IMR-90 (cell line): ENCODE measurements around the gene SLC30A7. TPM values are rescaled to one million over a fixed set of nuclear protein-coding genes. Genes with fewer than 3 reads are reported as not detected.

Experiments used
- ATAC-seq: fragments of 200-7000 bp; cut with Tn5 transposase; 2 replicates; pipeline ENCODE4 v1.9.1; 2020; ENCODE audit warnings: low read depth, mild to moderate bottlenecking, moderate library complexity
- BruUV-seq: library from RNA; stranded (reverse); fragments of 400-500 nt; replicated peaks from 2 replicates; lab custom pipeline; 2021; lab: Mats Ljungman, UMichigan
- CTCF ChIA-PET: fragments of 300-600 bp; formaldehyde crosslinking; extraction: SDS; loops from one replicate; lab custom pipeline; 2021; ENCODE audit warnings: antibody characterized with exemption; lab: Yijun Ruan, JAX
- POLR2A ChIA-PET: fragments of 300-600 bp; sonication (Branson Sonifier 250); formaldehyde crosslinking; loops from one replicate; lab custom pipeline; 2022; ENCODE audit warnings: antibody characterized with exemption; ENCODE audit not compliant: unreplicated experiment; lab: Charles Lee
- DNase-seq: peaks from one replicate; pipeline ENCODE4 v3.0.0; 2013
- H2AFZ ChIP-seq: replicated peaks from 2 replicates; pipeline ENCODE3; 2013; ENCODE audit warnings: low read length, mild to moderate bottlenecking; ENCODE audit not compliant: poor library complexity
- H2AK5ac ChIP-seq: 2 replicates; pipeline ENCODE4 v1.6.1; 2013; ENCODE audit warnings: low read depth, low read length, inconsistent platforms
- H2AK9ac ChIP-seq: replicated peaks from 2 replicates; pipeline ENCODE3; 2013; ENCODE audit warnings: mild to moderate bottlenecking, low read depth, low read length, moderate library complexity; ENCODE audit not compliant: poor library complexity
- H2BK120ac ChIP-seq: 2 replicates; pipeline ENCODE4 v1.6.1; 2013; ENCODE audit warnings: low read depth, low read length, inconsistent platforms
- H2BK15ac ChIP-seq: 3 replicates; pipeline ENCODE4 v1.6.1; 2013; ENCODE audit warnings: low read depth, low read length, inconsistent platforms
- H2BK20ac ChIP-seq: 2 replicates; pipeline ENCODE4 v1.6.1; 2013; ENCODE audit warnings: low read depth, mild to moderate bottlenecking, inconsistent platforms, low read length, moderate library complexity
- H2BK5ac ChIP-seq: 2 replicates; pipeline ENCODE4 v1.6.1; 2013; ENCODE audit warnings: mild to moderate bottlenecking, low read depth, low read length, inconsistent platforms; ENCODE audit not compliant: poor library complexity, severe bottlenecking
- H3K14ac ChIP-seq: replicated peaks from 2 replicates; pipeline ENCODE4 v1.6.1; 2013; ENCODE audit warnings: low read depth, low read length, inconsistent platforms
- H3K18ac ChIP-seq: 2 replicates; pipeline ENCODE4 v1.6.1; 2013; ENCODE audit warnings: low read depth, low read length, control low read depth
- H3K23ac ChIP-seq: 2 replicates; pipeline ENCODE4 v1.6.1; 2013; ENCODE audit warnings: low read depth, low read length, inconsistent platforms
- H3K27ac ChIP-seq: 2 replicates; pipeline ENCODE4 v1.5.1; 2013; ENCODE audit warnings: mild to moderate bottlenecking, control low read depth, low read length; ENCODE audit not compliant: insufficient read depth
- H3K27me3 ChIP-seq: 2 replicates; pipeline ENCODE4 v1.6.1; 2013; ENCODE audit warnings: low read length; ENCODE audit not compliant: control insufficient read depth, insufficient read depth
- H3K36me3 ChIP-seq: 2 replicates; pipeline ENCODE4 v1.6.1; 2013; ENCODE audit warnings: low read length, mixed read lengths; ENCODE audit not compliant: control insufficient read depth, insufficient read depth
- H3K4ac ChIP-seq: 2 replicates; pipeline ENCODE4 v1.6.1; 2013; ENCODE audit warnings: low read depth, low read length, inconsistent platforms
- H3K4me1 ChIP-seq: 2 replicates; pipeline ENCODE4 v1.6.1; 2013; ENCODE audit warnings: low read length, mixed read lengths; ENCODE audit not compliant: control insufficient read depth, insufficient read depth
- H3K4me2 ChIP-seq: 2 replicates; pipeline ENCODE4 v1.6.1; 2013; ENCODE audit warnings: low read depth, mild to moderate bottlenecking, control low read depth, low read length, moderate library complexity
- H3K4me3 ChIP-seq: 2 replicates; pipeline ENCODE4 v1.5.1; 2013; ENCODE audit warnings: low read depth, mild to moderate bottlenecking, control low read depth, low read length, moderate library complexity; ENCODE audit not compliant: insufficient read depth
- H3K56ac ChIP-seq: 2 replicates; pipeline ENCODE4 v1.6.1; 2013; ENCODE audit warnings: low read length, inconsistent platforms; ENCODE audit not compliant: insufficient read depth; ENCODE audit errors: extremely low read depth
- H3K79me1 ChIP-seq, 2 experiments: 2 replicates each; pipeline ENCODE4 v1.6.1; 2013; ENCODE audit warnings: low read length in 2 of 2, inconsistent platforms in 1 of 2, low read depth in 1 of 2
- H3K9ac ChIP-seq: 2 replicates; pipeline ENCODE4 v1.6.1; 2013; ENCODE audit warnings: low read depth, low read length, control low read depth
- H3K9me1 ChIP-seq: 2 replicates; pipeline ENCODE4 v1.6.1; 2013; ENCODE audit warnings: low read length, inconsistent platforms; ENCODE audit not compliant: insufficient read depth
- H3K9me3 ChIP-seq: 2 replicates; pipeline ENCODE4 v1.6.1; 2013; ENCODE audit warnings: low read length; ENCODE audit not compliant: control insufficient read depth, insufficient read depth
- H4K20me1 ChIP-seq: 2 replicates; pipeline ENCODE4 v1.6.1; 2013; ENCODE audit warnings: low read length, inconsistent platforms; ENCODE audit not compliant: insufficient read depth
- H4K5ac ChIP-seq: 2 replicates; pipeline ENCODE4 v1.6.1; 2013; ENCODE audit warnings: mild to moderate bottlenecking, low read depth, low read length, control low read depth
- H4K8ac ChIP-seq, 2 experiments: 2 replicates each; pipeline ENCODE4 v1.6.1; 2013; ENCODE audit warnings: low read depth in 2 of 2, low read length in 2 of 2, control low read depth in 1 of 2, inconsistent platforms in 1 of 2
- H4K91ac ChIP-seq: 2 replicates; pipeline ENCODE4 v1.6.1; 2013; ENCODE audit warnings: low read depth, low read length, inconsistent platforms; ENCODE audit not compliant: insufficient read depth
- BHLHE40 ChIP-seq: fragments of 150-350 bp; IDR thresholded peaks from 2 replicates; pipeline ENCODE4 v1.6.1; 2016; ENCODE audit warnings: mild to moderate bottlenecking, low read depth, low read length
- CHD1 ChIP-seq: IDR thresholded peaks from 2 replicates; pipeline ENCODE4 v1.6.1; 2012; ENCODE audit warnings: low read depth, low read length, improper control_type of control experiment
- MAFK ChIP-seq: IDR thresholded peaks from 2 replicates; pipeline ENCODE4 v1.6.1; 2012; ENCODE audit warnings: low read depth, low read length, improper control_type of control experiment
- MAZ ChIP-seq: IDR thresholded peaks from 2 replicates; pipeline ENCODE4 v1.6.1; 2012; ENCODE audit warnings: low read depth, mild to moderate bottlenecking, low read length, improper control_type of control experiment, moderate library complexity, borderline replicate concordance
- MXI1 ChIP-seq: IDR thresholded peaks from 2 replicates; pipeline ENCODE4 v1.6.1; 2012; ENCODE audit warnings: low read depth, mild to moderate bottlenecking, low read length, moderate library complexity, borderline replicate concordance
- NFE2L2 ChIP-seq: fragments of 150-350 bp; IDR thresholded peaks from 2 replicates; pipeline ENCODE4 v1.6.1; 2016; ENCODE audit warnings: low read depth, mild to moderate bottlenecking, low read length
- POLR2A ChIP-seq: IDR thresholded peaks from 2 replicates; pipeline ENCODE4 v1.6.1; 2012; ENCODE audit warnings: mild to moderate bottlenecking, low read depth, low read length
- RAD21 ChIP-seq: IDR thresholded peaks from 2 replicates; pipeline ENCODE4 v1.6.1; 2012; ENCODE audit warnings: low read length, improper control_type of control experiment
- RCOR1 ChIP-seq: IDR thresholded peaks from 2 replicates; pipeline ENCODE4 v1.6.1; 2012; ENCODE audit warnings: mild to moderate bottlenecking, low read length, improper control_type of control experiment; ENCODE audit not compliant: insufficient replicate concordance
- WGBS, 2 experiments: methylation state at CpG; one replicate each; pipeline versions ENCODE4 v1.1.5 to v1.1.7; 2013; ENCODE audit warnings: missing lambda C conversion rate in 2 of 2; ENCODE audit not compliant: insufficient read length in 1 of 2; ENCODE audit errors: extremely low coverage in 2 of 2; 5-methylcytosine and 5-hydroxymethylcytosine counted together
- dilution Hi-C: fragments of 300-500 bp; cut with HindIII; formaldehyde crosslinking; loops from one replicate; pipeline ENCODE4 v1.14.3; 2018; ENCODE audit warnings: low sequenced_read_pairs; ENCODE audit not compliant: unreplicated experiment
- in situ Hi-C: fragments of 300-500 bp; cut with MboI; formaldehyde crosslinking; loops from 3 replicates; pipeline ENCODE4 v1.14.3; 2019; ENCODE audit warnings: low sequenced_read_pairs, inconsistent platforms, mixed read lengths
- intact Hi-C: fragments of 100-400 bp; cut with micrococcal nuclease; formaldehyde crosslinking; loops from 2 replicates; pipeline ENCODE4 v1.10.0; 2022
- polyA plus RNA-seq, 3 experiments: library from polyadenylated mRNA; depleted of rRNA; stranded (reverse); fragments of >200 nt; gene quantifications; 2 replicates each; pipeline ENCODE4 v1.2.3, GENCODE V29; 2012; ENCODE audit warnings: low replicate concordance in 1 of 3
- total RNA-seq: library from RNA; depleted of rRNA; stranded (reverse); fragments of >200 nt; gene quantifications from 2 replicates; pipeline ENCODE4 v1.2.3, GENCODE V29; 2012
- TF ChIP-seq, protein P1 (sequence below): conservative IDR thresholded peaks from 2 replicates; pipeline ENCODE4 v1.5.1; 2012; ENCODE audit warnings: mild to moderate bottlenecking, low read depth, low read length, improper control_type of control experiment

SLC30A7 gene
- total and polyA plus RNA-seq, 2 of the 4 experiments (the other 2 are of a cell fraction), result 8.4 to 60.2 TPM

DNA sequence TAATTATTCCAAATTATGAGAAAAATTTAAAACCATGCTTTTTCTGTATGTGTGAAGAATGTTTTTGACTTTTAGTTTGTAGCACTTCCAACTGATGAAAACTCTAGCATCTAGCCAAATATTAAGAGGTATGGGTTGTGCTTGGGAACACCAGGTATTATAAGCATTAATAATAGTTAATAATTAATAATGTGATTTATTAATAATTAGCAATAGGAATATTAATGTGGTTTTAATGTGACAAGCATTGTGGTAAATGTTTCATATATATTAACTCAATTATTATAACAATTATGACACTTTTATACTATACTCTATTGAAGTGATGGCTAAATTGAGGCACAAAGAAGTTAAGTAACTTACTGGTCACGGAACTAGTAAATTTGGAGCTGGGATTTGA, 7.9 kb downstream of the SLC30A7 start:
- H3K9me3 ChIP-seq, result no peaks in the 10 kb centered on the region
- no peak overlapping the region for H4K8ac ChIP-seq
- H3K79me1 ChIP-seq, result peaks cover 19 to 21% of the 10 kb centered on the region in 2 experiments
- H3K9ac ChIP-seq, result no peak overlapping the region
- no TSS peak for BruUV-seq
- CTCF ChIA-PET, result interaction anchor here (0.6 kb wide), 2 partner anchors 128 to 330 kb away, joined by 3 to 4 read pairs; no protein-coding TSS in a partner anchor
- WGBS, 2 experiments, result no CpG with 5 or more reads among the region's 1 CpG
- no peak overlapping the region for H2AK9ac ChIP-seq
- no peak overlapping the region for H4K5ac ChIP-seq
- no peak for TF ChIP-seq POLR2A
- TF ChIP-seq MAFK, result no peak
- TF ChIP-seq BHLHE40, result no peak
- TF ChIP-seq, protein P1, sequence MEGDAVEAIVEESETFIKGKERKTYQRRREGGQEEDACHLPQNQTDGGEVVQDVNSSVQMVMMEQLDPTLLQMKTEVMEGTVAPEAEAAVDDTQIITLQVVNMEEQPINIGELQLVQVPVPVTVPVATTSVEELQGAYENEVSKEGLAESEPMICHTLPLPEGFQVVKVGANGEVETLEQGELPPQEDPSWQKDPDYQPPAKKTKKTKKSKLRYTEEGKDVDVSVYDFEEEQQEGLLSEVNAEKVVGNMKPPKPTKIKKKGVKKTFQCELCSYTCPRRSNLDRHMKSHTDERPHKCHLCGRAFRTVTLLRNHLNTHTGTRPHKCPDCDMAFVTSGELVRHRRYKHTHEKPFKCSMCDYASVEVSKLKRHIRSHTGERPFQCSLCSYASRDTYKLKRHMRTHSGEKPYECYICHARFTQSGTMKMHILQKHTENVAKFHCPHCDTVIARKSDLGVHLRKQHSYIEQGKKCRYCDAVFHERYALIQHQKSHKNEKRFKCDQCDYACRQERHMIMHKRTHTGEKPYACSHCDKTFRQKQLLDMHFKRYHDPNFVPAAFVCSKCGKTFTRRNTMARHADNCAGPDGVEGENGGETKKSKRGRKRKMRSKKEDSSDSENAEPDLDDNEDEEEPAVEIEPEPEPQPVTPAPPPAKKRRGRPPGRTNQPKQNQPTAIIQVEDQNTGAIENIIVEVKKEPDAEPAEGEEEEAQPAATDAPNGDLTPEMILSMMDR, result no peak
- TF ChIP-seq CHD1, result no peak
- TF ChIP-seq MAZ, result no peak
- no peak for TF ChIP-seq RCOR1
- TF ChIP-seq RAD21, result no peak
- TF ChIP-seq NFE2L2, result no peak
- TF ChIP-seq MXI1, result no peak
- H4K20me1 ChIP-seq, result 0 out of 2 replicates have a peak, but pooled peaks cover 3% of the 10 kb centered on the region
- H4K91ac ChIP-seq, result no peak overlapping the region
- no peak overlapping the region for H3K14ac ChIP-seq
- H3K23ac ChIP-seq, result no peak overlapping the region
- peaks cover 14% of the 10 kb centered on the region for H3K36me3 ChIP-seq
- H3K27ac ChIP-seq, result no peak overlapping the region
- H2AK5ac ChIP-seq, result no peak overlapping the region
- no peak overlapping the region for H3K4me2 ChIP-seq
- intact Hi-C loops (no loop called here), in situ Hi-C loops (no loop called here), dilution Hi-C loops (no loop called here)
- no peak overlapping the region for H2AFZ ChIP-seq
- no peaks in the 10 kb centered on the region for H3K9me1 ChIP-seq
- DNase-seq, result no peak
- no peak overlapping the region for H3K56ac ChIP-seq
- no peak overlapping the region for H3K4me3 ChIP-seq
- no peaks in the 10 kb centered on the region for H3K27me3 ChIP-seq
- no peak overlapping the region for H3K4ac ChIP-seq
- H2BK20ac ChIP-seq, result no peak overlapping the region
- POLR2A ChIA-PET, result no interaction called here
- H2BK5ac ChIP-seq, result no peak overlapping the region
- H2BK15ac ChIP-seq, result no peak overlapping the region
- no peaks in the 10 kb centered on the region for H3K4me1 ChIP-seq
- H3K18ac ChIP-seq, result no peak overlapping the region
- ATAC-seq, result no peak
- H2BK120ac ChIP-seq, result no peak overlapping the region
